HG03280 (cell line): ENCODE data around the gene ADRM1.

Experiments used
- ATAC-seq: cut with Tn5 transposase; IDR thresholded peaks from one replicate; pipeline ENCODE4 v1.9.1; 2021; ENCODE audit warnings: mild to moderate bottlenecking, moderate library complexity; ENCODE audit not compliant: unreplicated experiment

ADRM1 gene

DNA sequence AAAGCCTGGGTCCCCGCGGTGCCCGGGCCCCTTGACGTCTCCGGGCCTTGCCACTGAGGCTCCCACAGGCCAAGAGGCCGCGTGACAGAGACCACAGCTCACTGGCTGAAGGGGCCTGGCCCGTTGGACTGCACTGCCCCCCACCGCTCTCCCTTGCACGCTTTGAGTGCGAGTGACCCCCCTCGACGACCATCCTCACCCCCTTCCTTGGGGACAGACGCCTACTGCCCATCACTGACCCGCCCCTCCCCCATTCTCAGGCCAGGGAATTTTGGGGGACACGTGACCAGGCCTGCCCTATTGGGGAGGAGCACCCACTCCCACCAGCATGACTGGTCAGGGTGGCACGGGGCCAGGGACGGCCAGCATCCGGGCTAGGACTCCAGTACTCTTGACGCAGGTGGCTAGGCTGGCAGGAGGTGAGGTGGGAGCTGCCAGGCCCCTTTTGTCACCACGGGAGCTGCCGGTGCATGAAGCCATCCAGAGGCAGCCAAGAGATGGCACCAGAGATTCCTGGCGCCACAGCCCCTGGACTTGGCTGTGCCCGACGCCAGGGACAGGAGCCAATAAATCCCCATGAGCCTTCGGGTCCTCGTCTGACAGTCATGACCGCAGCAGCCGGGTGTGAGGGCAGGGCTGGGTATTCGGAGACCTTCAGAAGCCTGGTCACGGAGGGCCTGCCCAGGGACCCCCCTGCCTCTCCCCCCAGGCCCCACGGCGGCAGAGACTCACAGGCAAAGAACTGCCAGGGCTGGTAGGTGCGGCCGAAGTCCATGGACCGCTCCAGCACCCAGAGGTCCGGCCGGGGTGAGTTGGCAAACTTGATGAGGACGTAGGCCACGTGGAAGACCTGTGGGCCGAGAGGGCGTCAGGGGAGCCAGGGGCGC, 49.8 kb downstream of the ADRM1 start:
- no peak for ATAC-seq

DNA sequence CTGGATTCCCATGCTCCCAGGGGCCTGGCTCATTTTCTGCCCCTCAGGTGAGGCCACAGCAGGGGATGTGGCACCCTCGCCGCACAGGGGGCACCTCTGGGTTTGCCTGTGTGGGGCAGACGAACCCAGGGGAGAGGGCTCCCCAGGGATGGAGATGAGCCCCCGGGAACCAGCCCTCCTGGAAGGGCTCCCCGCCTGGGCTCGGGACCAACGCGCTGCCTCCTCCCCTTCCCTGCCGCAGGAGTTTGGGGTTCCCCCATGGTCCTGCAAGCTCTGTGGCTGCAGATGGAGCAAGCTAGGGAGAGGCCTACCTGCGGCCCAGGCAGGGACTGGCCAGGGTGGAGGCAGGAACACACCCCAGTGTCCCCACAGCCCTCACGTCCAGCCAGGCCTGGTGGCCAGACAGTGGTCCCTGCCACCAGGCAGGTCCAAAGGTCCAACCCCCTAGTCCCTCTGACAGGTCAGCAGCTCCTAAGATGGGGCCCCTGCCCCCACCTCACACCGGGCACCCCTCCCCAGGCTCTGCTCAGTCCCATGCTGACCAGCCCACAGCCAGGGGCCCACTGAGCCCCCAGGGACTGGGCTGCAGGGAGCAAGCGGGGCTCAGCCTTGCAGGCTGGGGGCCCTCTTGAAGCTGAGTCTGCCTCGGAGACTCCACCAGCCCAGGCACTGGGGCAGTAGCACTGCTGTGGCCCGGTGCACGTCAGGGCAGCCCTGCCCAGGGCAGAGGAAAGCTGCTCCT, 50.7 kb downstream of the ADRM1 start:
- no peak for ATAC-seq

DNA sequence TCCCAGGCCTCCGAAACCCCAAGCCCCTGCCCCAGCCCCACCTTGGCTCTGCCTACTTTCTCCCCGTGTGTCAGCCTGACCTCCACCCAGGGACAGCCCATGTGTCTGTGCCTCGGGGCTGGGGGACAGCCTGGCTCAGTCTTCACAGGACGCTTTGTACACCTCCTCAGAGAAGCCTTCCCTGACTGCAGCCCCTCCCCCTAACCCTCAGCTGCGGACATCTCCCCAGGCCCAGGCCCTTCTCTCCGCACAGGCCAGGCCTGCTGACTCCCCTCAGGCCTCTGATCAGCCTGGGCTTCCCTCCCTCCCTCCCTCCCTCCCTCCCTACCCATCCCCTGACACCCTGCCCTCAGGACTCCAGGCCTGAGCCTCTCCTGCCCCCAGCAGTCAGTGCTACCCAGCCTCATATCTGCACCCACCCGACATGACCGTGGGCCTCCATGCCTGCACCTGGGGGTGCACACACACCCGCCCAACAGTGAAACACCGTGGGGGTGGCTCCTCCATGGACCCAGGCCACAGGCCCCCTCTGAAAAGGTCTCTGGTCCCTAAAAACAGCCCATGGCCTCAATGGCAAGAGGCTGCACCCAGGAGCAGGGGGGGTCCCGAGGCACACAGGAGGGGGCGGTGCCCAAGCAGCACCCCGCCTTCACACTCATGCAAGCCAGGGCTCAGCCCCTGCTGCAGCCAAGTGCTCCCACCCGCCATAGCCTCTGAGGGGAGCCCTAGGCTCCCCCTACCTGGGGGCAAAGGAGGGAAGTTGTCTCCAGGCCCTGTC, 51.4 kb downstream of the ADRM1 start:
- no peak for ATAC-seq

GRCh38 chr20:62354811-62355341, 52.1 kb downstream of the ADRM1 start:
- no peak for ATAC-seq

DNA sequence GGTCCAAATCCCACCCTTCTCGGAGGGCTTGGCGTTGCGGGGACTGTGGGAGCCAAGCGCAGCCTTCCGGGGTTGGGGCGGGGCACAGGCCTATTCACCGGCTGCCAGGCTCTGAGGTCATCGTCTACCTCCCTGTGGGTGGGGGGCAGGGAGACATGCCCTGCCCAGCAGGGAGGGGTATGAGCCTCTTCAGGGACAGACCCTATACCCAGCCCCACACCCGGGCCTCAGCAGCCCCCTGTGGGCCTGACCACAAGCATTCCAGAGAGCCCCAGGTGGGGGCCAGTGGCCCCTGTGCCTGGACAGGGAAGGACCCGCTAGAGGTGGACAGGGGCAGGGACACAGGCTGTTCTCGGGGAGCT, 52.7 kb downstream of the ADRM1 start:
- no peak for ATAC-seq

DNA sequence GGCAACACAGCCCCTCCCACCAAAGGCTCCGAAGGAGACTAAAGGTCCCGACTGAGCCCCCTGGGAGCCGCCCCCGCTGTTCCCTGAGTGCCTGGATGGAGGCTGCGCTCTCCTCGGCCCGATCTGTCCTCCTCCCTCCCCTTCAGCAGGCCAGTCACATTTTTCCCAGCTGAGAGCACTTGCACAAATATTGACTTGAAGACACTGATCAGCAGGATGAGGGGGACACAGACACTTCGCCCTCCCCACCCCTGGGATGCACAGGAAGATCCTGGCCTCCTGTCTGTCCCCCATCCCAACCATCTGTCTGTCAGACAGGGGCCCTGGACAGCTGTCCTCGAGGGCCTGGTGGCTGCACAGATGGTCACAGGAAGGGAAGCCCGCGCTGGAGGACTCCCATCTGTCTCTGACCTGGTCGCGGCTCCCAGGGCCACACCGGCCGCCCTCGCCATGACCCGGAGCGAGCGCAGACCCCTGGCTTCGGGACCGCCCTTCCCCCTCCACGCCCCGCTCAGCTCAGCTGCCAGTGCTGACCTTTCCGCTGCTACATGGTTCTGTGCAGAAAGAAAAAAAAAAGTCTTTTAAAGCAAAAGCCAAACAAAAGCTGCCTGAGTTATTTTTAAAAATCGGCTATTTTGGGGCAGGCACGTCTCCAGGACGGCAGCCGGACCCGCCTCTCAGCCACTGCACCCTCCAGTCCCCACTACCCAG, 53.2 kb downstream of the ADRM1 start:
- ATAC-seq, result no peak

GRCh38 chr20:62356589-62357186, 53.9 kb downstream of the ADRM1 start:
- no peak for ATAC-seq

DNA sequence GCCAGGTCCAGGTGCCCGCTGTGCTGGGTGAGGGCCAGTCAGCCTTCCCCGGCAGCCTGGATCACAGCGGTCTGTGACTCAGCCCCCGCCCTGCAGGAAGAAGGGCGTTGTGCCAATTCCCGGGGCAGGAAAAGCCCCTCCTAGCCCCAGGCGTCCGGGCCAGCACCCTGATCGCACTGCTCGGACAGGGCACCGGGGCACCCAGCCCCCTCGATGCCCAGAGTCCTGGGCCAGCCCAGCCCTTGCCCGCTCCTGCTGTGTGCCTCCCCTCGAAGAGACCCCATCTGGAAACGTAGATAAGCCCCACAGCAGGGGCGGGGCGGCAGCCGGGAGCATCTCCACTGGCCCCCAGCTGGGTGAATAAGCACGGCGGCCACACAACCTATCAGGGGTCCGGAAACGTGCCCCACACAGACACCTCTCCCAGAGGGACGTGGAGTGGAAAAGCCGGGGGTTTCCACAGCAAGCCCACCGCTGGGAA, 54.4 kb downstream of the ADRM1 start:
- no peak for ATAC-seq

DNA sequence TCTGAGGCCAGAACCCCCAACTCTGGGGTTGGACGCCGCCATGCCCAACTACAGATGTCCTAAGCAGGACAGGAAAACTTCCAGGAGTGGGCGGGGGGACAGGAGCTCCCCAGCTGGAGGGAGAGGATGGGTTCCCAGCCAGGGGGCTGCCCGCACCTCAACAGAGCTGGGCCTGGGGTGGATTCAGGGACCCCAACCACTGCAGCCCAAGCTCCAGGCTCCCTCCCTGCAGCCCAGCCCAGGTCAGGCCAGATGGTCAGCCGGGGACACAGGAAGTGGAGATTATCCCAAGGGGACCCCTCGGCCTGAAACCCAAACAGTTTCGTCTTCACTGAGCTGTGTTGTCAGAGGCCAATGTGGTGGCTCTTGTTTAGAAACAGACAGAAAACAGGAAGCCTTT, 54.9 kb downstream of the ADRM1 start:
- ATAC-seq, result no peak
